ENCODE data around the gene MORC3.
"Not testable (repeated sequence)": the region's sequence is repeated elsewhere in the genome, so short reads cannot be mapped to it uniquely, and the experiment has no call there.

MORC3 gene

GRCh38 chr21:36323032-36323431 lies 3.0 kb downstream of the MORC3 start:
- no peak for DNase-seq

- no peak for DNase-seq
Measured at GRCh38 chr21:36325373-36326010, 5.5 kb downstream of the MORC3 start.

GRCh38 chr21:36330904-36331303 lies 10.9 kb downstream of the MORC3 start:
- DNase-seq: peak; percentile 43

- DNase-seq: no peak
Measured at GRCh38 chr21:36337099-36337509, 17.1 kb downstream of the MORC3 start.

GRCh38 chr21:36338975-36339374 lies 19.0 kb downstream of the MORC3 start:
- no peak for DNase-seq

GRCh38 chr21:36342581-36342980 lies 22.6 kb downstream of the MORC3 start:
- DNase-seq: not testable (repeated sequence)

GRCh38 chr21:36344931-36345330 lies 24.9 kb downstream of the MORC3 start:
- DNase-seq: no peak

GRCh38 chr21:36347278-36347961 lies 27.4 kb downstream of the MORC3 start:
- no peak for DNase-seq

GRCh38 chr21:36347962-36348328 lies 27.9 kb downstream of the MORC3 start:
- no peak for DNase-seq

GRCh38 chr21:36349315-36349714 lies 29.3 kb downstream of the MORC3 start:
- DNase-seq: no peak

- no peak for DNase-seq
Measured at GRCh38 chr21:36350282-36350910, 30.4 kb downstream of the MORC3 start.

- DNase-seq: no peak
Measured at GRCh38 chr21:36354918-36355680, 35.1 kb downstream of the MORC3 start.

- DNase-seq: no peak
Measured at GRCh38 chr21:36355868-36356267, 35.9 kb downstream of the MORC3 start.

- DNase-seq: no peak
Measured at GRCh38 chr21:36359185-36359584, 39.2 kb downstream of the MORC3 start.

GRCh38 chr21:36369064-36369685 lies 49.2 kb downstream of the MORC3 start:
- no peak for DNase-seq

- DNase-seq: no peak
Measured at GRCh38 chr21:36375994-36376393, 56.0 kb downstream of the MORC3 start.

- no peak for DNase-seq
Measured at GRCh38 chr21:36377391-36377842, 57.4 kb downstream of the MORC3 start.

GRCh38 chr21:36379251-36379650 lies 59.3 kb downstream of the MORC3 start:
- no peak for DNase-seq

- no peak for DNase-seq
Measured at GRCh38 chr21:36381841-36382589, 62.0 kb downstream of the MORC3 start.

GRCh38 chr21:36382722-36383121 lies 62.7 kb downstream of the MORC3 start:
- not testable (repeated sequence) for DNase-seq

- DNase-seq: no peak
Measured at GRCh38 chr21:36384885-36385232, 64.9 kb downstream of the MORC3 start.
